Suprapubic skin (tissue), 4 donors: ENCODE measurements around the gene GRIK4. TPM values are rescaled to one million over a fixed set of nuclear protein-coding genes. Genes with fewer than 3 reads are reported as not detected.

Source experiments
- DNase-seq, 2 donors: peaks; one replicate each; pipeline ENCODE4 v3.0.0-alpha.2; 2019; ENCODE audit warnings: low spot score in 2 of 2
- H3K27ac ChIP-seq: fragments of 200-600 bp; sonication (generic); one replicate; pipeline ENCODE4 v1.5.1; 2019
- H3K27me3 ChIP-seq: fragments of 200-600 bp; sonication (generic); one replicate; pipeline ENCODE4 v1.5.1; 2019
- H3K36me3 ChIP-seq: fragments of 200-600 bp; sonication (generic); one replicate; pipeline ENCODE4 v1.5.1; 2019
- H3K4me1 ChIP-seq: fragments of 200-600 bp; sonication (generic); one replicate; pipeline ENCODE4 v1.5.1; 2019
- H3K4me3 ChIP-seq: fragments of 200-600 bp; sonication (generic); one replicate; pipeline ENCODE4 v1.5.1; 2019; ENCODE audit warnings: mild to moderate bottlenecking
- H3K9me3 ChIP-seq: fragments of 200-600 bp; sonication (generic); one replicate; pipeline ENCODE4 v1.5.1; 2019
- CTCF ChIP-seq, 2 donors: fragments of 200-600 bp in 1 of 2; fragments of 450-650 bp in 1 of 2; sonication (generic) in 1 of 2; IDR thresholded peaks; one replicate each; pipeline ENCODE4 v1.5.1; 2016 to 2019; ENCODE audit warnings: antibody characterized with exemption in 2 of 2, mild to moderate bottlenecking in 1 of 2, moderate library complexity in 1 of 2
- EP300 ChIP-seq: sonication (generic); formaldehyde crosslinking; IDR thresholded peaks from one replicate; pipeline ENCODE4 v1.6.1; 2017; ENCODE audit warnings: antibody characterized with exemption
- POLR2A ChIP-seq, 2 donors: fragments of 450-650 bp; IDR thresholded peaks; one replicate each; pipeline ENCODE4 v1.6.1; 2017; ENCODE audit warnings: antibody characterized with exemption in 2 of 2, mild to moderate bottlenecking in 2 of 2, moderate library complexity in 2 of 2
- POLR2AphosphoS5 ChIP-seq, 3 donors: sonication (generic); formaldehyde crosslinking; IDR thresholded peaks; one replicate each; pipeline ENCODE4 v1.6.1; 2017; ENCODE audit warnings: antibody characterized with exemption in 3 of 3
- WGBS: methylation state at CpG from one replicate; pipeline ENCODE4 v1.1.5; 2018; 5-methylcytosine and 5-hydroxymethylcytosine counted together
- total RNA-seq, 4 donors: library from RNA; depleted of rRNA; stranded (reverse); fragments of >200 nt; gene quantifications; one replicate each; pipeline ENCODE4 v1.1.0, GENCODE V29; 2016

The GRIK4 gene
- total RNA-seq, 4 donors from 2014 or later = 0.24 TPM; not detected in 3

DNA sequence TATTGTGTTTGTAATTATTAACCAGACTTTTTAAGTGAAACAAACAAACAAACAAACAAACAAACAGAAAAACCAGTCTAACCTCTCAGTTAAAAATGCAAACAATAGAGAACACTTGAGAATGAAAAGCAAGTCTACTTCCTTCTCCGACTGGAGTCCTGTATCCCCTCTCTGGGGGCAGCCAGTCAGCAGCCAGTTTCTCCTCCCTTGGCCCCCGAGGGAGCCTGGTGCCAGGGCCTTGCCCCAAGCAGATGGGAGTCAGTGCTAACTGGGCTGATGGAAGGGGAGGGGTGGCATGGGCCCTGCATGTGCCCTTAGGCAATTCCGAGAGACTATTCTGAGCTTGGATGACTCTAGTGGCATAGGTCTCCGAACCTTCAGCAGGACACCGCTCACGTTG lies 137.2 kb downstream of the GRIK4 start:
- no peaks in the 10 kb centered on the region for H3K9me3 ChIP-seq
- TF ChIP-seq POLR2A (IDR thresholded peaks at IDR 0.05) (no peak), EP300 (no peak), POLR2AphosphoS5 (IDR thresholded peaks at IDR 0.05) (no peak), CTCF (IDR thresholded peaks at IDR 0.05) (no peak)
- 83% methylated on average over 5 of the region's 6 CpGs for WGBS

DNA sequence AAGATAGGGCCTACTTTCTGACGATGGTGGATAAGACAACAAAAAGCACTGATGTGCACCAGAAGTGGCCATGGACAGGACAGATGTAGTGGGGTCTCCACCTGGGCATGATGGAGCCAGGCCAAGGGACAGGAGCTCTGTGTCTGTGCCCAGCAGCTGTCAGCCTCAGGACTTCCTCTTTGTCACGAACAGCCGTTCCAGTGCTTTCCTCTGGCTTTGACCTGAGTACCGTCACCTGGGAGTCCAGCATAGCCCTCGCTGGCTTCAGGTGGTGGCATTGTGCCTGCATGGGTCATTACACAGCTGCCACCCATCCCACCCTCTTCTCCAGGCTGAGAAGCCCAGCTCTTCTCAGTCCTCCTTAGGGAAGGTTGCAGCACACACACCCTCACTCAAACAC lies 137.8 kb downstream of the GRIK4 start:
- 65% methylated on average over 5 of the region's 5 CpGs for WGBS
- Histone ChIP-seq H3K27me3 (peaks cover 2% of the 10 kb centered on the region), H3K27ac (no peak overlapping the region), H3K9me3 (no peaks in the 10 kb centered on the region), H3K4me3 (no peak overlapping the region), H3K4me1 (peaks cover 2% of the 10 kb centered on the region), H3K36me3 (no peaks in the 10 kb centered on the region)
- no peak for DNase-seq
- no peak for TF ChIP-seq POLR2AphosphoS5 (IDR thresholded peaks at IDR 0.05)
- TF ChIP-seq POLR2A (IDR thresholded peaks at IDR 0.05) = no peak
- no peak for TF ChIP-seq EP300
- no peak for TF ChIP-seq CTCF (IDR thresholded peaks at IDR 0.05)

More for the DNA sequence above, 137.2 kb downstream of the GRIK4 start:
- H3K4me3 ChIP-seq = no peak overlapping the region
- H3K27ac ChIP-seq = no peak overlapping the region
- peaks cover 2% of the 10 kb centered on the region for H3K4me1 ChIP-seq
- DNase-seq = no peak
- no peaks in the 10 kb centered on the region for H3K36me3 ChIP-seq
- H3K27me3 ChIP-seq = peaks cover 2% of the 10 kb centered on the region

GRCh38 chr11:120651396-120651795 lies 139.8 kb downstream of the GRIK4 start:
- Histone ChIP-seq H3K9me3 (no peaks in the 10 kb centered on the region), H3K4me1 (no peaks in the 10 kb centered on the region), H3K4me3 (no peak overlapping the region), H3K27ac (no peak overlapping the region), H3K27me3 (peaks cover 2% of the 10 kb centered on the region), H3K36me3 (no peaks in the 10 kb centered on the region)
- WGBS = 85% methylated on average over 3 of the region's 3 CpGs
- TF ChIP-seq POLR2AphosphoS5 (IDR thresholded peaks at IDR 0.05) (no peak), POLR2A (IDR thresholded peaks at IDR 0.05) (no peak)
- no peak for DNase-seq

DNA sequence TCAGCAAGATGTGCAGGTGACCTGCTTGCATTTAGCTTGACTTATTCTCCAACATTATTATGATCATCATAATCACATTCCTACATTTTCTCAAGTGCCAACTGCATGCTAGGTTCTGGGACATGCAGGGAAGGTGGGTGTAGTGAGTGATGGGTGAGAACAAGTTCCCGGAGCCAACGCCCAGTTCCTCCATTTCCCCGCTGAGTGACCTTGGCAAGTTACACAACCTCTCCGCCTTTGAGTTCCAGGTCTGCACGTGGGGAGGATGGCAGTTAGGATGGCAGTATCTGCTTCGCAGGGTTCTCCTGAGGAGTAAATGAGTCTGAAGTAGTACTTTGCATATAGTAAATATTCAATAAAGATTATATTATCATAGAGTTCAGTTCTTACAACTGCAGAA lies 140.3 kb downstream of the GRIK4 start:
- no peaks in the 10 kb centered on the region for H3K36me3 ChIP-seq
- no peak overlapping the region for H3K27ac ChIP-seq
- no peak for DNase-seq
- no peaks in the 10 kb centered on the region for H3K9me3 ChIP-seq
- TF ChIP-seq POLR2AphosphoS5 (IDR thresholded peaks at IDR 0.05) (no peak), POLR2A (IDR thresholded peaks at IDR 0.05) (no peak), CTCF (IDR thresholded peaks at IDR 0.05) (no peak), EP300 (no peak)
- H3K27me3 ChIP-seq = peaks cover 2% of the 10 kb centered on the region
- H3K4me3 ChIP-seq = no peak overlapping the region
- H3K4me1 ChIP-seq = no peaks in the 10 kb centered on the region
- WGBS = 74% methylated on average over 6 of the region's 6 CpGs

GRCh38 chr11:120652705-120653335 lies 141.3 kb downstream of the GRIK4 start:
- TF ChIP-seq CTCF (IDR thresholded peaks at IDR 0.05) (no peak), EP300 (no peak), POLR2A (IDR thresholded peaks at IDR 0.05) (no peak), POLR2AphosphoS5 (IDR thresholded peaks at IDR 0.05) (no peak)
- no peak overlapping the region for H3K27ac ChIP-seq
- peaks cover 2% of the 10 kb centered on the region for H3K27me3 ChIP-seq
- H3K9me3 ChIP-seq = no peaks in the 10 kb centered on the region
- no peak for DNase-seq
- 97% methylated on average over 3 of the region's 3 CpGs for WGBS
- H3K4me3 ChIP-seq = no peak overlapping the region
- H3K36me3 ChIP-seq = no peaks in the 10 kb centered on the region
- H3K4me1 ChIP-seq = no peaks in the 10 kb centered on the region

GRCh38 chr11:120655589-120655988 lies 144.0 kb downstream of the GRIK4 start:
- H3K27me3 ChIP-seq = peaks cover 7% of the 10 kb centered on the region
- H3K36me3 ChIP-seq = no peaks in the 10 kb centered on the region
- H3K4me3 ChIP-seq = no peak overlapping the region
- 92% methylated on average over 5 of the region's 5 CpGs for WGBS
- TF ChIP-seq POLR2AphosphoS5 (IDR thresholded peaks at IDR 0.05) (no peak), CTCF (IDR thresholded peaks at IDR 0.05) (no peak), EP300 (no peak)
- DNase-seq = no peak
- H3K9me3 ChIP-seq = no peaks in the 10 kb centered on the region
- H3K27ac ChIP-seq = no peak overlapping the region
- no peaks in the 10 kb centered on the region for H3K4me1 ChIP-seq
